Panc1 (cell line): ENCODE measurements around the gene WWOX. TPM values are rescaled to one million over a fixed set of nuclear protein-coding genes. Genes with fewer than 3 reads are reported as not detected.

Source experiments
- ATAC-seq: fragments of 200-7000 bp; cut with Tn5 transposase; 2 replicates; pipeline ENCODE4 v1.9.1; 2020; ENCODE audit warnings: mild to moderate bottlenecking, moderate library complexity
- BruUV-seq: library from RNA; stranded (reverse); fragments of 400-500 nt; replicated peaks from 2 replicates; lab custom pipeline; 2021; lab: Mats Ljungman, UMichigan
- CTCF ChIA-PET: fragments of 300-600 bp; sonication (Branson Sonifier 250); formaldehyde crosslinking; loops from one replicate; lab custom pipeline; 2022; ENCODE audit warnings: antibody characterized with exemption; lab: Charles Lee
- POLR2A ChIA-PET: fragments of 300-600 bp; sonication (Branson Sonifier 250); formaldehyde crosslinking; loops from one replicate; lab custom pipeline; 2022; ENCODE audit warnings: antibody characterized with exemption; lab: Charles Lee
- DNase-seq: peaks from one replicate; pipeline ENCODE4 v3.0.0-alpha.2; 2010; ENCODE audit warnings: low read depth, low spot score
- H3K27ac ChIP-seq: 2 replicates; pipeline ENCODE4 v1.5.1; 2011; ENCODE audit warnings: mild to moderate bottlenecking, low read length, inconsistent platforms
- H3K27me3 ChIP-seq: fragments of 200-500 bp; sonication (Bioruptor generic); 2 replicates; pipeline ENCODE4 v1.6.0; 2014; ENCODE audit warnings: low read length, inconsistent platforms; ENCODE audit not compliant: control insufficient read depth, insufficient read depth
- H3K36me3 ChIP-seq: fragments of 200-500 bp; sonication (Bioruptor generic); 2 replicates; pipeline ENCODE4 v1.5.1; 2014; ENCODE audit warnings: inconsistent platforms, mild to moderate bottlenecking, low read length, moderate library complexity; ENCODE audit not compliant: control insufficient read depth, insufficient read depth
- H3K4me1 ChIP-seq: 2 replicates; pipeline ENCODE4 v1.5.1; 2011; ENCODE audit warnings: inconsistent platforms, mild to moderate bottlenecking, low read length, moderate library complexity; ENCODE audit not compliant: control insufficient read depth, insufficient read depth
- H3K4me3 ChIP-seq, 2 experiments: 2 replicates each; pipeline ENCODE4 v1.5.1; 2011 to 2012; ENCODE audit warnings: low read depth in 2 of 2, low read length in 2 of 2, mild to moderate bottlenecking in 2 of 2, inconsistent platforms in 1 of 2, moderate library complexity in 1 of 2
- H3K9me3 ChIP-seq: fragments of 200-500 bp; sonication (Bioruptor generic); 2 replicates; pipeline ENCODE4 v1.5.1; 2014; ENCODE audit warnings: low read depth, mild to moderate bottlenecking, inconsistent platforms, low read length, moderate library complexity; ENCODE audit not compliant: control insufficient read depth, insufficient read depth
- CTCF ChIP-seq: fragments of 450-650 bp; IDR thresholded peaks from 2 replicates; pipeline ENCODE4 v1.5.1; 2017; ENCODE audit warnings: mild to moderate bottlenecking
- POLR2AphosphoS5 ChIP-seq: IDR thresholded peaks from 2 replicates; pipeline ENCODE4 v1.6.1; 2012; ENCODE audit warnings: mild to moderate bottlenecking, low read depth, low read length, moderate library complexity
- REST ChIP-seq, 2 experiments: IDR thresholded peaks; 2 replicates each; pipeline ENCODE4 v1.6.1; 2011 to 2012; ENCODE audit warnings: low read depth in 2 of 2, control low read depth in 1 of 2, low read length in 1 of 2, mild to moderate bottlenecking in 1 of 2, moderate library complexity in 1 of 2; ENCODE audit not compliant: insufficient read depth in 1 of 2
- SIN3A ChIP-seq: IDR thresholded peaks from 2 replicates; pipeline ENCODE4 v1.6.1; 2012; ENCODE audit warnings: low read depth, mild to moderate bottlenecking, low read length, moderate library complexity, borderline replicate concordance; ENCODE audit not compliant: insufficient read depth
- TCF7L2 ChIP-seq: IDR thresholded peaks from 2 replicates; pipeline ENCODE4 v1.6.1; 2011; ENCODE audit warnings: mild to moderate bottlenecking, low read depth, low read length, inconsistent platforms
- in situ Hi-C: cut with HindIII; loops from 2 replicates; pipeline ENCODE4 v1.10.0; 2016; ENCODE audit warnings: low sequenced_read_pairs, low pct_unique_long_range_greater_than_20kb
- intact Hi-C: fragments of 100-400 bp; cut with micrococcal nuclease; formaldehyde crosslinking; loops from one replicate; pipeline ENCODE4 v1.10.0; 2022; ENCODE audit not compliant: unreplicated experiment
- total RNA-seq: library from RNA; stranded (reverse); gene quantifications from one replicate; pipeline ENCODE4 v1.2.1, GENCODE V29; 2021; ENCODE audit not compliant: unreplicated experiment

Gene WWOX
- total RNA-seq, 1 experiment from 2014 or later: 12.5 TPM

GRCh38 chr16:78221892-78222291 is 122.4 kb downstream of the WWOX start:
- DNase-seq: no peak
- intact Hi-C loops: no loop called here
- CTCF ChIA-PET: no interaction called here

GRCh38 chr16:78224342-78224741 is 124.9 kb downstream of the WWOX start:
- intact Hi-C loops: no loop called here
- H3K27me3 ChIP-seq: no peaks in the 10 kb centered on the region
- H3K27ac ChIP-seq: no peak overlapping the region
- H3K4me1 ChIP-seq: no peaks in the 10 kb centered on the region
- ATAC-seq (no peak), DNase-seq (no peak)
- ChIA-PET CTCF (no interaction called here), POLR2A (no interaction called here)
- no peaks in the 10 kb centered on the region for H3K36me3 ChIP-seq
- BruUV-seq: no TSS peak
- H3K9me3 ChIP-seq: no peaks in the 10 kb centered on the region
- H3K4me3 ChIP-seq: no peak overlapping the region
- TF ChIP-seq TCF7L2 (no peak), REST (IDR thresholded peaks at IDR 0.05; ENCODE audit: insufficient read depth in 1 of 2, low read depth in 2 of 2, low read length in 1 of 2) (no peak), CTCF (no peak), SIN3A (no peak), POLR2AphosphoS5 (no peak)
- in situ Hi-C loops: no loop called here

More at GRCh38 chr16:78221892-78222291, 122.4 kb downstream of the WWOX start:
- no peak for ATAC-seq
- H3K4me1 ChIP-seq: no peaks in the 10 kb centered on the region
- no peak overlapping the region for H3K4me3 ChIP-seq
- no TSS peak for BruUV-seq
- no peaks in the 10 kb centered on the region for H3K36me3 ChIP-seq
- in situ Hi-C loops: no loop called here
- POLR2A ChIA-PET: no interaction called here
- no peaks in the 10 kb centered on the region for H3K9me3 ChIP-seq
- TF ChIP-seq REST (IDR thresholded peaks at IDR 0.05; ENCODE audit: insufficient read depth in 1 of 2, low read depth in 2 of 2, low read length in 1 of 2) (no peak), TCF7L2 (no peak), POLR2AphosphoS5 (no peak), CTCF (no peak)
- no peaks in the 10 kb centered on the region for H3K27me3 ChIP-seq
- H3K27ac ChIP-seq: no peak overlapping the region
